H1 (cell line): ENCODE measurements around the gene NHS. TPM values are rescaled to one million over a fixed set of nuclear protein-coding genes. Genes with fewer than 3 reads are reported as not detected.

Source experiments
- CTCF ChIA-PET: fragments of 300-600 bp; sonication (Branson Sonifier 250); formaldehyde crosslinking; loops from one replicate; lab custom pipeline; 2021; ENCODE audit not compliant: partially characterized antibody; lab: Charles Lee
- POLR2A ChIA-PET: fragments of 300-600 bp; sonication (Branson Sonifier 250); formaldehyde crosslinking; loops from one replicate; lab custom pipeline; 2021; ENCODE audit warnings: inconsistent platforms; ENCODE audit not compliant: partially characterized antibody; lab: Charles Lee
- DNase-seq, 2 experiments: peaks; one replicate each; pipeline versions ENCODE4 v3.0.0 to v3.0.0-alpha.2; 2010 to 2022; ENCODE audit warnings: low spot score in 2 of 2, low read depth in 1 of 2, mixed read lengths in 1 of 2
- FAIRE-seq: peaks from 2 replicates; lab custom pipeline; 2011; peaks lifted over from hg19 to GRCh38; lab: Jason Lieb, UNC
- H2AFZ ChIP-seq: 2 replicates; pipeline ENCODE4 v1.8.1; 2012; ENCODE audit warnings: low read length, inconsistent platforms
- H2AK5ac ChIP-seq: 2 replicates; pipeline ENCODE4 v1.6.1; 2013; ENCODE audit warnings: low read depth, low read length
- H2BK120ac ChIP-seq: replicated peaks from 2 replicates; pipeline ENCODE3; 2013; ENCODE audit warnings: low read depth, low read length, inconsistent platforms
- H2BK12ac ChIP-seq: 2 replicates; pipeline ENCODE4 v1.6.1; 2013; ENCODE audit warnings: low read depth, low read length
- H2BK15ac ChIP-seq: 2 replicates; pipeline ENCODE4 v1.6.1; 2013; ENCODE audit warnings: low read length
- H2BK20ac ChIP-seq: 2 replicates; pipeline ENCODE4 v1.6.1; 2013; ENCODE audit warnings: low read length
- H2BK5ac ChIP-seq: 2 replicates; pipeline ENCODE4 v1.6.1; 2013; ENCODE audit warnings: low read depth, low read length
- H3K14ac ChIP-seq: 2 replicates; pipeline ENCODE4 v1.6.1; 2013; ENCODE audit warnings: inconsistent platforms; ENCODE audit not compliant: insufficient read length
- H3K18ac ChIP-seq: 2 replicates; pipeline ENCODE4 v1.6.1; 2013; ENCODE audit warnings: low read length; ENCODE audit errors: extremely low read depth
- H3K23ac ChIP-seq: 2 replicates; pipeline ENCODE4 v1.6.1; 2013; ENCODE audit warnings: inconsistent platforms; ENCODE audit not compliant: insufficient read length
- H3K23me2 ChIP-seq: 2 replicates; pipeline ENCODE4 v1.6.1; 2013; ENCODE audit warnings: low read depth, low read length
- H3K27ac ChIP-seq: 2 replicates; pipeline ENCODE4 v1.6.1; 2011; ENCODE audit warnings: low read depth, low read length, inconsistent platforms
- H3K27me3 ChIP-seq, 4 experiments: replicated peaks in 1 of 4; 1 replicate in 1 of 4; 2 replicates in 3 of 4; pipeline versions ENCODE4 v1.6.1 to v1.8.1; 2011 to 2013; ENCODE audit warnings: low read length in 3 of 4, mild to moderate bottlenecking in 3 of 4, inconsistent platforms in 2 of 4, mixed read lengths in 2 of 4, moderate library complexity in 1 of 4; ENCODE audit not compliant: control insufficient read depth in 3 of 4, insufficient read depth in 3 of 4; ENCODE audit errors: extremely low read depth in 1 of 4
- H3K36me3 ChIP-seq, 4 experiments: 2 replicates each; pipeline versions ENCODE4 v1.6.1 to v1.8.1; 2011 to 2013; ENCODE audit warnings: mild to moderate bottlenecking in 4 of 4, low read length in 3 of 4, moderate library complexity in 2 of 4, control low read depth in 1 of 4, inconsistent platforms in 1 of 4; ENCODE audit not compliant: insufficient read depth in 4 of 4, control insufficient read depth in 2 of 4
- H3K4ac ChIP-seq: replicated peaks from 2 replicates; pipeline ENCODE3; 2013; ENCODE audit warnings: low read length, low read depth, mixed read lengths, inconsistent platforms; ENCODE audit not compliant: insufficient read length
- H3K4me1 ChIP-seq, 4 experiments: replicated peaks in 1 of 4; 1 replicate in 1 of 4; 2 replicates in 3 of 4; pipeline versions ENCODE4 v1.6.1 to v1.8.1; 2011 to 2013; ENCODE audit warnings: low read length in 3 of 4, inconsistent platforms in 2 of 4, mixed read lengths in 1 of 4; ENCODE audit not compliant: insufficient read depth in 4 of 4, control insufficient read depth in 3 of 4
- H3K4me2 ChIP-seq, 2 experiments: 2 replicates each; pipeline versions ENCODE4 v1.6.1 to v1.8.1; 2011 to 2013; ENCODE audit warnings: low read depth in 2 of 2, low read length in 2 of 2, control low read depth in 1 of 2, inconsistent platforms in 1 of 2, mild to moderate bottlenecking in 1 of 2; ENCODE audit not compliant: insufficient read depth in 1 of 2
- H3K4me3 ChIP-seq, 4 experiments: fragments of 200-600, 300-600 bp in 1 of 4; sonication (generic), shearing (Covaris generic), sonication (Bioruptor Twin) in 1 of 4; 2 replicates each; pipeline versions ENCODE4 v1.5.1 to v1.8.1; 2011 to 2016; ENCODE audit warnings: low read length in 4 of 4, low read depth in 3 of 4, control low read depth in 2 of 4, inconsistent platforms in 2 of 4, mild to moderate bottlenecking in 2 of 4, mixed read lengths in 1 of 4, moderate library complexity in 1 of 4; ENCODE audit not compliant: insufficient read depth in 2 of 4; ENCODE audit errors: extremely low read depth in 1 of 4
- H3K56ac ChIP-seq: replicated peaks from 2 replicates; pipeline ENCODE3; 2013; ENCODE audit warnings: low read depth, mild to moderate bottlenecking, mixed read lengths, low read length, inconsistent platforms; ENCODE audit not compliant: insufficient read length
- H3K79me1 ChIP-seq: 2 replicates; pipeline ENCODE4 v1.6.1; 2013; ENCODE audit warnings: low read depth, low read length, control low read depth
- H3K79me2 ChIP-seq, 2 experiments: 2 replicates each; pipeline versions ENCODE4 v1.6.1 to v1.8.1; 2012 to 2013; ENCODE audit warnings: low read length in 2 of 2, mild to moderate bottlenecking in 2 of 2, inconsistent platforms in 1 of 2; ENCODE audit not compliant: insufficient read depth in 2 of 2, control insufficient read depth in 1 of 2
- H3K9ac ChIP-seq, 4 experiments: replicated peaks in 1 of 4; 1 replicate in 1 of 4; 2 replicates in 3 of 4; pipeline versions ENCODE4 v1.6.1 to v1.8.1; 2011 to 2013; ENCODE audit warnings: low read depth in 3 of 4, low read length in 3 of 4, control low read depth in 2 of 4, mild to moderate bottlenecking in 2 of 4, moderate library complexity in 2 of 4, inconsistent platforms in 1 of 4; ENCODE audit errors: extremely low read depth in 1 of 4
- H3K9me3 ChIP-seq, 2 experiments: 2 replicates each; pipeline versions ENCODE4 v1.6.1 to v1.8.1; 2012 to 2013; ENCODE audit warnings: mild to moderate bottlenecking in 2 of 2, moderate library complexity in 2 of 2, control low read depth in 1 of 2, inconsistent platforms in 1 of 2, low read depth in 1 of 2, low read length in 1 of 2, mixed read lengths in 1 of 2; ENCODE audit not compliant: insufficient read depth in 2 of 2
- H4K20me1 ChIP-seq, 2 experiments: replicated peaks in 1 of 2; 2 replicates each; pipeline versions ENCODE3 to v1.8.1; 2011 to 2013; ENCODE audit warnings: inconsistent platforms in 2 of 2, low read length in 2 of 2, mild to moderate bottlenecking in 1 of 2; ENCODE audit not compliant: insufficient read depth in 2 of 2, control insufficient read depth in 1 of 2
- H4K5ac ChIP-seq: 2 replicates; pipeline ENCODE4 v1.6.1; 2013; ENCODE audit warnings: low read length, low read depth, mixed read lengths, inconsistent platforms; ENCODE audit not compliant: insufficient read length
- H4K8ac ChIP-seq: 2 replicates; pipeline ENCODE4 v1.8.0; 2013; ENCODE audit warnings: mild to moderate bottlenecking, moderate library complexity, low read length, inconsistent platforms; ENCODE audit not compliant: insufficient read depth; ENCODE audit errors: extremely low read depth
- H4K91ac ChIP-seq: replicated peaks from 2 replicates; pipeline ENCODE3; 2013; ENCODE audit warnings: low read length, mixed read lengths, inconsistent platforms; ENCODE audit not compliant: insufficient read length
- ASH2L ChIP-seq: fragments of 200-600, 300-600 bp; sonication (generic); IDR thresholded peaks from one replicate; pipeline ENCODE4 v1.7.1; 2017; ENCODE audit warnings: low read length
- ATF2 ChIP-seq: IDR thresholded peaks from 2 replicates; pipeline ENCODE4 v1.6.1; 2012; ENCODE audit warnings: low read length, inconsistent platforms
- CREB1 ChIP-seq: IDR thresholded peaks from 2 replicates; pipeline ENCODE4 v1.6.1; 2012; ENCODE audit warnings: inconsistent platforms
- E2F6 ChIP-seq: IDR thresholded peaks from 2 replicates; pipeline ENCODE4 v1.6.1; 2012; ENCODE audit warnings: inconsistent platforms
- EP300 ChIP-seq, 2 experiments: IDR thresholded peaks; 1 replicate in 1 of 2; 2 replicates in 1 of 2; pipeline ENCODE4 v1.6.1; 2011 to 2012; ENCODE audit warnings: low read depth in 2 of 2, low read length in 2 of 2, mild to moderate bottlenecking in 2 of 2, borderline replicate concordance in 1 of 2, inconsistent platforms in 1 of 2, moderate library complexity in 1 of 2
- POU5F1 ChIP-seq: IDR thresholded peaks from 2 replicates; pipeline ENCODE4 v1.6.1; 2011; ENCODE audit warnings: low read depth, mild to moderate bottlenecking, low read length, moderate library complexity
- RBBP5 ChIP-seq: IDR thresholded peaks from 2 replicates; pipeline ENCODE4 v1.7.1; 2012; ENCODE audit warnings: low read depth, mild to moderate bottlenecking, inconsistent platforms, low read length, moderate library complexity, borderline replicate concordance
- RFX5 ChIP-seq: IDR thresholded peaks from 2 replicates; pipeline ENCODE4 v1.6.1; 2011; ENCODE audit warnings: low read depth, low read length, improper control_type of control experiment, borderline replicate concordance
- SP1 ChIP-seq: IDR thresholded peaks from 2 replicates; pipeline ENCODE4 v1.6.1; 2011; ENCODE audit warnings: low read depth, low read length
- SRF ChIP-seq: IDR thresholded peaks from 2 replicates; pipeline ENCODE4 v1.6.1; 2011; ENCODE audit warnings: mild to moderate bottlenecking, low read depth, low read length, moderate library complexity
- TBP ChIP-seq: IDR thresholded peaks from 2 replicates; pipeline ENCODE4 v1.6.1; 2011; ENCODE audit warnings: low read depth, low read length, improper control_type of control experiment
- WGBS, 2 experiments: shearing (Covaris generic) in 1 of 2; methylation state at CpG; one replicate each; pipeline versions ENCODE4 v1.1.6 to v1.1.7; 2013 to 2015; ENCODE audit warnings: low lambda C conversion rate in 2 of 2, mixed read lengths in 2 of 2, inconsistent platforms in 1 of 2, low coverage in 1 of 2, missing lambda C conversion rate in 1 of 2; ENCODE audit not compliant: insufficient replicate concordance in 2 of 2, insufficient coverage in 1 of 2, insufficient read length in 1 of 2; ENCODE audit errors: extremely low coverage in 1 of 2, missing lambda C conversion rate in 1 of 2; 5-methylcytosine and 5-hydroxymethylcytosine counted together
- polyA plus RNA-seq, 7 experiments: library from polyadenylated mRNA; depleted of rRNA in 3 of 7; stranded (reverse) in 5 of 7; unstranded in 2 of 7; fragments of >200 nt in 5 of 7; fragments of 200-250 nt in 2 of 7; gene quantifications; 1 replicate in 5 of 7; 2 replicates in 1 of 7; 4 replicates in 1 of 7; pipeline versions ENCODE4 v1.2.1 to v1.2.3, GENCODE V29; 2011 to 2013; ENCODE audit warnings: missing spikeins in 2 of 7, mixed read lengths in 2 of 7
- total RNA-seq: library from RNA; stranded (reverse); fragmentation: NEBNext Ultra II Directional; extraction: Animal tissue kit (Norgen Biotek cat#: 25700); gene quantifications from 2 replicates; pipeline ENCODE4 v1.2.1, GENCODE V29; 2021

The NHS gene
- total and polyA plus RNA-seq, 2 of the 8 experiments (the other 6 are each of a cell fraction or from before 2014, with no cell fraction given): 2.2 to 6.7 TPM

GRCh38 chrX:17405225-17405969 is 30.4 kb downstream of the NHS start:
- no peak overlapping the region for H2AFZ ChIP-seq
- POLR2A ChIA-PET: no interaction called here
- H3K4me2 ChIP-seq: no peak overlapping the region
- H3K4me1 ChIP-seq: peaks cover 0 to 9% (median 4%) of the 10 kb centered on the region in 4 experiments; a peak in 2 of 7 replicates
- no peak overlapping the region for H3K27ac ChIP-seq
- no peaks in the 10 kb centered on the region for H3K23me2 ChIP-seq
- no peaks in the 10 kb centered on the region for H3K27me3 ChIP-seq
- 96% methylated on average over 5 of the region's 5 CpGs; no CpG with 5 or more reads in 1 of the 2 experiments for WGBS, 2 experiments
- H3K9me3 ChIP-seq: no peaks in the 10 kb centered on the region
- H3K79me2 ChIP-seq: no peaks in the 10 kb centered on the region
- H3K23ac ChIP-seq: no peak overlapping the region
- no peak overlapping the region for H2AK5ac ChIP-seq
- H3K18ac ChIP-seq: no peak overlapping the region
- no peak overlapping the region for H3K4me3 ChIP-seq
- no peak overlapping the region for H2BK15ac ChIP-seq
- no peak overlapping the region for H3K56ac ChIP-seq
- H3K9ac ChIP-seq: no peak overlapping the region
- FAIRE-seq (no peak), DNase-seq (no peak)
- no peaks in the 10 kb centered on the region for H3K79me1 ChIP-seq
- H4K91ac ChIP-seq: no peak overlapping the region
- no peak overlapping the region for H2BK120ac ChIP-seq
- no peak overlapping the region for H2BK20ac ChIP-seq
- H2BK5ac ChIP-seq: no peak overlapping the region
- no peak overlapping the region for H4K8ac ChIP-seq
- no peak overlapping the region for H3K4ac ChIP-seq
- no peak overlapping the region for H3K14ac ChIP-seq
- no peak overlapping the region for H4K5ac ChIP-seq
- H4K20me1 ChIP-seq: no peaks in the 10 kb centered on the region
- H2BK12ac ChIP-seq: no peak overlapping the region
- no peaks in the 10 kb centered on the region for H3K36me3 ChIP-seq
- CTCF ChIA-PET: interaction anchor here (0.7 to 1.7 kb wide), 3 partner anchors 8 to 185 kb away, joined by 3 to 4 read pairs (median 3); no protein-coding TSS in a partner anchor
- TF ChIP-seq ASH2L: no peak
- TF ChIP-seq SRF: no peak
- no peak for TF ChIP-seq E2F6
- TF ChIP-seq POU5F1: no peak
- no peak for TF ChIP-seq SP1
- no peak for TF ChIP-seq EP300 (IDR thresholded peaks at IDR 0.05; ENCODE audit: borderline replicate concordance in 1 of 2, low read depth in 2 of 2, low read length in 2 of 2)
- TF ChIP-seq RFX5: no peak
- no peak for TF ChIP-seq RBBP5
- no peak for TF ChIP-seq CREB1
- no peak for TF ChIP-seq TBP
- no peak for TF ChIP-seq ATF2
